Lower leg skin (tissue), 4 donors: ENCODE measurements around the gene ITPKB. TPM values are rescaled to one million over a fixed set of nuclear protein-coding genes. Genes with fewer than 3 reads are reported as not detected.

Source experiments
- DNase-seq, 2 donors: peaks; one replicate each; pipeline ENCODE4 v3.0.0-alpha.2; 2019; ENCODE audit warnings: low spot score in 2 of 2
- H3K4me3 ChIP-seq: fragments of 200-600 bp; sonication (generic); 2 replicates; pipeline ENCODE4 v1.5.1; 2017; ENCODE audit warnings: mild to moderate bottlenecking, low read depth; ENCODE audit not compliant: poor library complexity, severe bottlenecking
- CTCF ChIP-seq, 3 donors: fragments of 450-650 bp; IDR thresholded peaks; one replicate each; pipeline ENCODE4 v1.5.1; 2016; ENCODE audit warnings: antibody characterized with exemption in 3 of 3, mild to moderate bottlenecking in 3 of 3, moderate library complexity in 2 of 3
- POLR2A ChIP-seq, 2 donors: fragments of 450-650 bp; IDR thresholded peaks; one replicate each; pipeline ENCODE4 v1.6.1; 2016 to 2017; ENCODE audit warnings: antibody characterized with exemption in 2 of 2, mild to moderate bottlenecking in 1 of 2, moderate library complexity in 1 of 2
- WGBS, 2 donors: methylation state at CpG; one replicate each; pipeline ENCODE4 v1.1.5; 2018; 5-methylcytosine and 5-hydroxymethylcytosine counted together
- intact Hi-C: fragments of 100-400 bp; cut with DNase I; formaldehyde crosslinking; loops from one replicate; pipeline ENCODE4 v1.15.0; 2023; ENCODE audit warnings: low total_unique reads
- total RNA-seq, 4 donors: library from RNA; depleted of rRNA; stranded (reverse); fragments of >200 nt; gene quantifications; one replicate each; pipeline ENCODE4 v1.1.0, GENCODE V29; 2016

The ITPKB gene
- total RNA-seq, 4 donors from 2014 or later = 39.3 to 57.2 (median 44.1) TPM

- intact Hi-C loops = no loop called here
- WGBS, 2 donors = 95 to 96% methylated on average over 7 of the region's 7 CpGs
- TF ChIP-seq CTCF (IDR thresholded peaks at IDR 0.05) = no peak
- TF ChIP-seq POLR2A (IDR thresholded peaks at IDR 0.05) = no peak
- no peak overlapping the region for H3K4me3 ChIP-seq
- DNase-seq = no peak
These were observed 39.9 kb downstream of the ITPKB start for GRCh38 chr1:226699166-226699565.

GRCh38 chr1:226698659-226699058 lies 40.4 kb downstream of the ITPKB start:
- no peak overlapping the region for H3K4me3 ChIP-seq
- intact Hi-C loops = no loop called here
- no peak for DNase-seq
- TF ChIP-seq POLR2A (IDR thresholded peaks at IDR 0.05) (no peak), CTCF (IDR thresholded peaks at IDR 0.05) (no peak)

- H3K4me3 ChIP-seq = no peak overlapping the region
- intact Hi-C loops = no loop called here
- no peak for TF ChIP-seq POLR2A (IDR thresholded peaks at IDR 0.05)
- no peak for TF ChIP-seq CTCF (IDR thresholded peaks at IDR 0.05)
- no peak for DNase-seq
- WGBS, 2 donors = 54 to 58% methylated on average over 5 of the region's 5 CpGs
These were observed 41.0 kb downstream of the ITPKB start for GRCh38 chr1:226697929-226698544.

GRCh38 chr1:226697151-226697928 lies 41.7 kb downstream of the ITPKB start:
- intact Hi-C loops = no loop called here
- WGBS, 2 donors = 61 to 63% methylated on average over 5 of the region's 5 CpGs
- no peak for DNase-seq
- H3K4me3 ChIP-seq = no peak overlapping the region
- TF ChIP-seq POLR2A (IDR thresholded peaks at IDR 0.05) (no peak), CTCF (IDR thresholded peaks at IDR 0.05) (no peak)

- intact Hi-C loops = no loop called here
- no peak for DNase-seq
- TF ChIP-seq POLR2A (IDR thresholded peaks at IDR 0.05) (no peak), CTCF (IDR thresholded peaks at IDR 0.05) (no peak)
These were observed 42.5 kb downstream of the ITPKB start for GRCh38 chr1:226696547-226696946.

More at GRCh38 chr1:226696547-226696946, 42.5 kb downstream of the ITPKB start:
- 84 to 92% methylated on average over 7 of the region's 7 CpGs for WGBS, 2 donors
- H3K4me3 ChIP-seq = no peak overlapping the region
